ENCODE data around the gene PDZRN4.

PDZRN4 gene

GRCh38 chr12:41466802-41467201 lies 278.7 kb downstream of the PDZRN4 start:
- peak in 1 of 2 donors; percentile 32 for DNase-seq (ENCODE audit: low read depth in 2 of 2)
- H3K4me3 ChIP-seq (replicated peaks in 1 of 2; ENCODE audit: low read depth in 2 of 2, low read length in 2 of 2): no peak overlapping the region
- no peak for TF ChIP-seq CTCF (IDR thresholded peaks at IDR 0.05; ENCODE audit: low read depth, low read length)

- no peak for DNase-seq (ENCODE audit: low read depth in 2 of 2)
- no peak for TF ChIP-seq CTCF (IDR thresholded peaks at IDR 0.05; ENCODE audit: low read depth, low read length)
- H3K4me3 ChIP-seq (replicated peaks in 1 of 2; ENCODE audit: low read depth in 2 of 2, low read length in 2 of 2): no peak overlapping the region
Observed at GRCh38 chr12:41467591-41468325, 279.6 kb downstream of the PDZRN4 start.

- H3K4me3 ChIP-seq (replicated peaks in 1 of 2; ENCODE audit: low read depth in 2 of 2, low read length in 2 of 2): no peak overlapping the region
- DNase-seq (ENCODE audit: low read depth in 2 of 2): no peak
- no peak for TF ChIP-seq CTCF (IDR thresholded peaks at IDR 0.05; ENCODE audit: low read depth, low read length)
Observed at GRCh38 chr12:41468341-41468740, 280.2 kb downstream of the PDZRN4 start.

GRCh38 chr12:41468756-41469155 lies 280.6 kb downstream of the PDZRN4 start:
- no peak for DNase-seq (ENCODE audit: low read depth in 2 of 2)
- TF ChIP-seq CTCF (IDR thresholded peaks at IDR 0.05; ENCODE audit: low read depth, low read length): no peak
- no peak overlapping the region for H3K4me3 ChIP-seq (replicated peaks in 1 of 2; ENCODE audit: low read depth in 2 of 2, low read length in 2 of 2)

- no peak for TF ChIP-seq CTCF (IDR thresholded peaks at IDR 0.05; ENCODE audit: low read depth, low read length)
- no peak for DNase-seq (ENCODE audit: low read depth in 2 of 2)
- no peak overlapping the region for H3K4me3 ChIP-seq (replicated peaks in 1 of 2; ENCODE audit: low read depth in 2 of 2, low read length in 2 of 2)
Observed at GRCh38 chr12:41473441-41473840, 285.3 kb downstream of the PDZRN4 start.

GRCh38 chr12:41474001-41474400 lies 285.9 kb downstream of the PDZRN4 start:
- no peak overlapping the region for H3K4me3 ChIP-seq (replicated peaks in 1 of 2; ENCODE audit: low read depth in 2 of 2, low read length in 2 of 2)
- no peak for TF ChIP-seq CTCF (IDR thresholded peaks at IDR 0.05; ENCODE audit: low read depth, low read length)
- no peak for DNase-seq (ENCODE audit: low read depth in 2 of 2)

All from cardiac fibroblast (primary cell).